Ovary (tissue), 9 donors: ENCODE results near the gene FZD2. TPM values are rescaled to one million over a fixed set of nuclear protein-coding genes. Genes with fewer than 3 reads are reported as not detected.
"Not testable (repeated sequence)": the region's sequence is repeated elsewhere in the genome, so short reads cannot be mapped to it uniquely, and the experiment has no call there.

Experiments used
- DNase-seq, 5 donors: peaks; one replicate each; pipeline ENCODE4 v3.0.0-alpha.2; 2019 to 2020
- H3K27ac ChIP-seq, 2 donors: fragments of 200-600 bp; one replicate each; pipeline versions ENCODE4 v1.5.1 to v1.8.0; 2019 to 2022
- H3K27me3 ChIP-seq: fragments of 200-600 bp; one replicate; pipeline ENCODE4 v1.8.0; 2022
- H3K36me3 ChIP-seq: fragments of 200-600 bp; sonication (generic); one replicate; pipeline ENCODE4 v1.5.1; 2019
- H3K4me1 ChIP-seq: one replicate; pipeline ENCODE4 v1.8.1; 2013; ENCODE audit warnings: mild to moderate bottlenecking, moderate library complexity; ENCODE audit not compliant: insufficient read depth
- H3K4me3 ChIP-seq: fragments of 200-600 bp; sonication (generic); one replicate; pipeline ENCODE4 v1.5.1; 2017
- H3K9me3 ChIP-seq, 2 donors: fragments of 200-600 bp in 1 of 2; sonication (generic) in 1 of 2; one replicate each; pipeline versions ENCODE4 v1.5.1 to v1.8.1; 2013 to 2019; ENCODE audit warnings: mild to moderate bottlenecking in 1 of 2, moderate library complexity in 1 of 2
- EP300 ChIP-seq: sonication (generic); formaldehyde crosslinking; IDR thresholded peaks from one replicate; pipeline ENCODE4 v1.6.1; 2017; ENCODE audit warnings: antibody characterized with exemption
- POLR2A ChIP-seq: fragments of 450-650 bp; IDR thresholded peaks from one replicate; pipeline ENCODE4 v1.6.1; 2017; ENCODE audit warnings: antibody characterized with exemption, mild to moderate bottlenecking, moderate library complexity
- WGBS, 3 donors: extraction: QIAGEN DNeasy Blood & Tissue Kit in 1 of 3; methylation state at CpG; one replicate each; pipeline versions ENCODE4 v1.1.5 to v1.1.7; 2013 to 2017; 5-methylcytosine and 5-hydroxymethylcytosine counted together
- intact Hi-C, 4 donors: fragments of 100-400 bp; cut with DNase I; formaldehyde crosslinking; loops; one replicate each; pipeline versions ENCODE4 v1.11.0 to v1.15.1; 2022 to 2023
- polyA plus RNA-seq, 2 donors: library from polyadenylated mRNA; stranded (reverse); fragments of 200-250 nt in 1 of 2; fragments of 350-450 nt in 1 of 2; fragmentation: Illumina TruSeq in 1 of 2; extraction: RNeasy Lipid Tissue Mini Kit (QIAGEN cat#74804) in 1 of 2; gene quantifications; one replicate each; pipeline ENCODE4 v1.2.3, GENCODE V29; 2013 to 2014
- total RNA-seq, 7 donors: library from RNA; depleted of rRNA in 2 of 7; stranded (reverse); fragments of >200 nt in 2 of 7; fragmentation: NEBNext Ultra II Directional in 3 of 7; extraction: Animal tissue kit (Norgen Biotek cat#: 25700) in 3 of 7; gene quantifications; one replicate each; pipeline versions ENCODE4 v1.1.0 to v1.2.4, GENCODE V29; 2016 to 2023
- TF ChIP-seq, protein P1 (sequence below), 3 donors: fragments of 450-650 bp in 2 of 3; fragments of 200-600 bp in 1 of 3; IDR thresholded peaks; one replicate each; pipeline versions ENCODE4 v1.5.1 to v1.8.0; 2016 to 2022; ENCODE audit warnings: antibody characterized with exemption in 3 of 3, mild to moderate bottlenecking in 1 of 3
- donor health status: DM: no; HTN: no; CAD: no; lungs with moderate emphysema.
- donor health status: DM: no; HTN: no; CAD: no.
- donor health status: Bipolar disorder and iron deficiency.
- donor health status: DM: yes; HTN: yes; CAD: no.
- donor health status: DM: no; HTN: no; CAD: no.
- donor health status: DM: yes; HTN: yes; CAD: no.

FZD2 gene
- total and polyA plus RNA-seq, 9 donors = 0.08 to 12.5 (median 8.7) TPM

GRCh38 chr17:44559634-44560554 lies 2.6 kb downstream of the FZD2 start:
- Histone ChIP-seq H3K27me3 (no peaks in the 10 kb centered on the region), H3K9me3 (no peaks in the 10 kb centered on the region), H3K36me3 (no peaks in the 10 kb centered on the region), H3K4me3 (no peak overlapping the region), H3K27ac (no peak overlapping the region), H3K4me1 (peaks cover 13% of the 10 kb centered on the region)
- TF ChIP-seq EP300 (no peak), POLR2A (no peak)
- TF ChIP-seq, protein P1, sequence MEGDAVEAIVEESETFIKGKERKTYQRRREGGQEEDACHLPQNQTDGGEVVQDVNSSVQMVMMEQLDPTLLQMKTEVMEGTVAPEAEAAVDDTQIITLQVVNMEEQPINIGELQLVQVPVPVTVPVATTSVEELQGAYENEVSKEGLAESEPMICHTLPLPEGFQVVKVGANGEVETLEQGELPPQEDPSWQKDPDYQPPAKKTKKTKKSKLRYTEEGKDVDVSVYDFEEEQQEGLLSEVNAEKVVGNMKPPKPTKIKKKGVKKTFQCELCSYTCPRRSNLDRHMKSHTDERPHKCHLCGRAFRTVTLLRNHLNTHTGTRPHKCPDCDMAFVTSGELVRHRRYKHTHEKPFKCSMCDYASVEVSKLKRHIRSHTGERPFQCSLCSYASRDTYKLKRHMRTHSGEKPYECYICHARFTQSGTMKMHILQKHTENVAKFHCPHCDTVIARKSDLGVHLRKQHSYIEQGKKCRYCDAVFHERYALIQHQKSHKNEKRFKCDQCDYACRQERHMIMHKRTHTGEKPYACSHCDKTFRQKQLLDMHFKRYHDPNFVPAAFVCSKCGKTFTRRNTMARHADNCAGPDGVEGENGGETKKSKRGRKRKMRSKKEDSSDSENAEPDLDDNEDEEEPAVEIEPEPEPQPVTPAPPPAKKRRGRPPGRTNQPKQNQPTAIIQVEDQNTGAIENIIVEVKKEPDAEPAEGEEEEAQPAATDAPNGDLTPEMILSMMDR (IDR thresholded peaks at IDR 0.05) = no peak
- 22 to 29% (median 25%) methylated on average over 16 of the region's 16 CpGs for WGBS, 3 donors
- no peak for DNase-seq
- intact Hi-C loops = loop anchor here in 1 of 4 donors (5.0 kb wide), 1 partner anchor 58 kb away; the partner anchor contains the start of gene GPATCH8

GRCh38 chr17:44561237-44561623 lies 3.9 kb downstream of the FZD2 start:
- Histone ChIP-seq H3K27me3 (no peaks in the 10 kb centered on the region), H3K4me3 (no peak overlapping the region), H3K27ac (no peak overlapping the region), H3K36me3 (no peaks in the 10 kb centered on the region), H3K9me3 (no peaks in the 10 kb centered on the region), H3K4me1 (peaks cover 13% of the 10 kb centered on the region)
- TF ChIP-seq EP300 = no peak
- no peak for TF ChIP-seq POLR2A
- TF ChIP-seq, protein P1 (IDR thresholded peaks at IDR 0.05) = no peak
- WGBS, 3 donors = 70 to 71% (median 71%) methylated on average over 3 of the region's 3 CpGs
- no peak for DNase-seq
- intact Hi-C loops = no loop called here

GRCh38 chr17:44564429-44564828 lies 7.1 kb downstream of the FZD2 start:
- no peak overlapping the region for H3K27ac ChIP-seq
- intact Hi-C loops = no loop called here
- H3K9me3 ChIP-seq = no peaks in the 10 kb centered on the region
- DNase-seq = no peak
- no peak overlapping the region for H3K4me3 ChIP-seq
- no peaks in the 10 kb centered on the region for H3K36me3 ChIP-seq
- peaks cover 1% of the 10 kb centered on the region for H3K4me1 ChIP-seq
- no peaks in the 10 kb centered on the region for H3K27me3 ChIP-seq
- WGBS, 3 donors = 71 to 82% (median 72%) methylated on average over 7 of the region's 7 CpGs
- TF ChIP-seq EP300 (no peak), POLR2A (no peak)
- TF ChIP-seq, protein P1 (IDR thresholded peaks at IDR 0.05) = no peak

GRCh38 chr17:44565866-44566443 lies 8.7 kb downstream of the FZD2 start:
- DNase-seq = no peak
- Histone ChIP-seq H3K36me3 (no peaks in the 10 kb centered on the region), H3K4me3 (no peak overlapping the region), H3K27me3 (no peaks in the 10 kb centered on the region), H3K27ac (no peak overlapping the region), H3K9me3 (no peaks in the 10 kb centered on the region), H3K4me1 (no peaks in the 10 kb centered on the region)
- TF ChIP-seq, protein P1 (IDR thresholded peaks at IDR 0.05) = no peak
- no peak for TF ChIP-seq POLR2A
- no peak for TF ChIP-seq EP300
- intact Hi-C loops = no loop called here
- 87 to 89% (median 88%) methylated on average over 14 of the region's 14 CpGs for WGBS, 3 donors

GRCh38 chr17:44568311-44568944 lies 11.1 kb downstream of the FZD2 start:
- H3K4me3 ChIP-seq, intact Hi-C loops, H3K36me3 ChIP-seq, H3K27ac ChIP-seq, H3K27me3 ChIP-seq, H3K4me1 ChIP-seq, H3K9me3 ChIP-seq: not testable (repeated sequence)
- peak in 1 of 5 donors; percentile 27 for DNase-seq
- WGBS, 3 donors = 82 to 89% (median 87%) methylated on average over 23 of the region's 23 CpGs
